Vagina (tissue), 2 donors: ENCODE results near the gene SLC28A1. TPM values are rescaled to one million over a fixed set of nuclear protein-coding genes. Genes with fewer than 3 reads are reported as not detected.
A peak's percentile ranks its signal among the peaks of the same experiment; 100 is the strongest.

Experiments
- DNase-seq, 2 donors: peaks; one replicate each; pipeline ENCODE4 v3.0.0-alpha.2; 2017; ENCODE audit errors: extremely low spot score in 2 of 2
- H3K27ac ChIP-seq: fragments of 200-600 bp; sonication (generic); one replicate; pipeline ENCODE4 v1.5.1; 2019
- H3K27me3 ChIP-seq: fragments of 200-600 bp; sonication (generic); one replicate; pipeline ENCODE4 v1.5.1; 2019
- H3K36me3 ChIP-seq, 2 donors: fragments of 200-600 bp; sonication (generic); one replicate each; pipeline ENCODE4 v1.5.1; 2017 to 2019
- H3K4me1 ChIP-seq: fragments of 200-600 bp; sonication (generic); one replicate; pipeline ENCODE4 v1.5.1; 2019
- H3K4me3 ChIP-seq, 2 donors: fragments of 200-600 bp; sonication (generic); 1 replicate in 1 of 2; 2 replicates in 1 of 2; pipeline ENCODE4 v1.5.1; 2016 to 2019
- H3K9me3 ChIP-seq: fragments of 200-600 bp; sonication (generic); one replicate; pipeline ENCODE4 v1.5.1; 2019
- POLR2A ChIP-seq, 2 donors: fragments of 450-650 bp; IDR thresholded peaks; one replicate each; pipeline ENCODE4 v1.6.1; 2017; ENCODE audit warnings: antibody characterized with exemption in 2 of 2, mild to moderate bottlenecking in 2 of 2, moderate library complexity in 2 of 2
- POLR2AphosphoS5 ChIP-seq, 2 donors: sonication (generic); formaldehyde crosslinking; IDR thresholded peaks; one replicate each; pipeline ENCODE4 v1.9.0; 2017; ENCODE audit warnings: antibody characterized with exemption in 2 of 2, mild to moderate bottlenecking in 2 of 2, low read depth in 1 of 2; ENCODE audit not compliant: insufficient read depth in 1 of 2
- intact Hi-C: fragments of 100-400 bp; cut with DNase I; formaldehyde crosslinking; loops from one replicate; pipeline ENCODE4 v1.15.1; 2023
- total RNA-seq: library from RNA; depleted of rRNA; stranded (reverse); fragments of >200 nt; gene quantifications from one replicate; pipeline ENCODE4 v1.2.3, GENCODE V29; 2016
- TF ChIP-seq, protein P1 (sequence below), 3 experiments: fragments of 450-650 bp in 2 of 3; fragments of 200-600 bp in 1 of 3; sonication (generic) in 1 of 3; IDR thresholded peaks; one replicate each; pipeline ENCODE4 v1.5.1; 2017 to 2019; ENCODE audit warnings: antibody characterized with exemption in 3 of 3, mild to moderate bottlenecking in 2 of 3, moderate library complexity in 2 of 3

SLC28A1 gene
- total RNA-seq, 1 donor from 2014 or later: not detected

DNA sequence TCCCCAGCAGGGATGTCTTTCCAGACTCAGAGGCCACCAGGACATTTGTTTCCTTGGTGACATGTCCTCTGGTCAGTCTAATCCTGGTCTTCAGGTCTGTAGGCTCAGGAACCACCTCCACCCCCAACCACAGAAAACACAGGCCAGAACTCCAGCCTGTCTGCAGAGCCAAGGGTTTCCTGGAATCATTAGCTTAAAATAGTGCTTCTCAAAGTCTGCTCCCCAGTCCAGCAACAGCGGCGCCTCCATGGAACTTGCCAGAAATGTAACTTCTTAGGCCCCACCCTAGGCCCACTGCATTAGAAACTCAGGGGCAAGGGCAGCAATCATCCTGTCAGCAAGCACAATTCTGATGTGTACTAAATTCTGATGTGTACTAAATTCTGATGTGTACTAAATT lies 20.0 kb downstream of the SLC28A1 start:
- no peak for DNase-seq
- Histone ChIP-seq H3K27ac (peak overlapping the region; percentile 60), H3K4me1 (peaks cover 37% of the 10 kb centered on the region), H3K4me3 (no peak overlapping the region), H3K27me3 (no peaks in the 10 kb centered on the region), H3K9me3 (no peaks in the 10 kb centered on the region), H3K36me3 (no peaks in the 10 kb centered on the region)
- intact Hi-C loops: no loop called here
- no peak for TF ChIP-seq POLR2A (IDR thresholded peaks at IDR 0.05)
- TF ChIP-seq, protein P1, sequence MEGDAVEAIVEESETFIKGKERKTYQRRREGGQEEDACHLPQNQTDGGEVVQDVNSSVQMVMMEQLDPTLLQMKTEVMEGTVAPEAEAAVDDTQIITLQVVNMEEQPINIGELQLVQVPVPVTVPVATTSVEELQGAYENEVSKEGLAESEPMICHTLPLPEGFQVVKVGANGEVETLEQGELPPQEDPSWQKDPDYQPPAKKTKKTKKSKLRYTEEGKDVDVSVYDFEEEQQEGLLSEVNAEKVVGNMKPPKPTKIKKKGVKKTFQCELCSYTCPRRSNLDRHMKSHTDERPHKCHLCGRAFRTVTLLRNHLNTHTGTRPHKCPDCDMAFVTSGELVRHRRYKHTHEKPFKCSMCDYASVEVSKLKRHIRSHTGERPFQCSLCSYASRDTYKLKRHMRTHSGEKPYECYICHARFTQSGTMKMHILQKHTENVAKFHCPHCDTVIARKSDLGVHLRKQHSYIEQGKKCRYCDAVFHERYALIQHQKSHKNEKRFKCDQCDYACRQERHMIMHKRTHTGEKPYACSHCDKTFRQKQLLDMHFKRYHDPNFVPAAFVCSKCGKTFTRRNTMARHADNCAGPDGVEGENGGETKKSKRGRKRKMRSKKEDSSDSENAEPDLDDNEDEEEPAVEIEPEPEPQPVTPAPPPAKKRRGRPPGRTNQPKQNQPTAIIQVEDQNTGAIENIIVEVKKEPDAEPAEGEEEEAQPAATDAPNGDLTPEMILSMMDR (IDR thresholded peaks at IDR 0.05): no peak
- no peak for TF ChIP-seq POLR2AphosphoS5 (IDR thresholded peaks at IDR 0.05; ENCODE audit: insufficient read depth in 1 of 2, low read depth in 1 of 2)

DNA sequence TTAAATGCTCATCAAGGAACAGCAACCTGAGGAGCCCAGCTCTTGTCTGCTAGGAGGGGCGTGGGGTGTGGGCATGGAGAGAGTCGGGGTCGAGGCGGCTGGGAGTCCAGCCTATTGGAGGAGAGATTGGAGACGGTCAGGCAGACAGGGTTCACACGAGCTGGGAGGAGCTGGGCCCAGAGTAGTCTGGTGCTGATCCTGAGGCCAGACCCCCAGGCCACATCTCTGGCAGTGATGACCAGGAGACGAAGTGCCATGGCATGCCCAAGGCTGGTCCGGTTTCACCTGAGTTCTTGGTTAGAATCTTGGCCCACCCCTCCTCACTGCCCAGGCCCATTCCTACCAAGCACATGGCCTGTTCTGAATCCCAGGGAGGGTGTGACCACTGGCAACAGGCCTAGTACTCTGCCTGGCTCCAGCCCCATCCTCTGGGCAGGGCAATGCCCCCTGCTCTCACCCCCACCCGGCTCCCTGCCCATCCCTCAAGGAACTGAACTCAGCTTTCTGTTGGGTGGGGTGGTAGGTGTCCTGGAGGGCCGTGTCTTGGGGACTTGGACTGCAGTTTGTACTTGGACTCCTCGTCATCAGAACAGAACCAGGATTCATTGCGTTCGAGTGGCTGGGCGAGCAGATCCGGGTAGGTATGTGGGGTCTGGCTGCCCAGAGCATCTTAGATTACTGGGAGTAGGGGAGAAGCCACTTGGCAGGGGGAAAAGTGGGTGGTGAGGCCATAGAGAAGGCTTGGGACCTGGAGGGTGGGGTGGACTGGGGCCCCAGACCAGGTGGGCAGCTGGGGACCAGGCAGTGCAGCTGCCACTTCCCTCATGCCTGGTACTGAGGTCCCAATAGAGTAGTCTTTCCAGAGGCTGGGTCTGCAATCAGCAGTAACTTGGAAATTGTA lies 20.8 kb downstream of the SLC28A1 start:
- peaks cover 45% of the 10 kb centered on the region for H3K4me1 ChIP-seq
- no peak overlapping the region for H3K4me3 ChIP-seq
- intact Hi-C loops: no loop called here
- no peaks in the 10 kb centered on the region for H3K36me3 ChIP-seq
- H3K27me3 ChIP-seq: no peaks in the 10 kb centered on the region
- H3K9me3 ChIP-seq: no peaks in the 10 kb centered on the region
- peak overlapping the region; percentile 60 for H3K27ac ChIP-seq
- TF ChIP-seq POLR2AphosphoS5 (IDR thresholded peaks at IDR 0.05; ENCODE audit: insufficient read depth in 1 of 2, low read depth in 1 of 2) (no peak), POLR2A (IDR thresholded peaks at IDR 0.05) (no peak)
- TF ChIP-seq, protein P1 (IDR thresholded peaks at IDR 0.05): no peak
- DNase-seq: no peak

DNA sequence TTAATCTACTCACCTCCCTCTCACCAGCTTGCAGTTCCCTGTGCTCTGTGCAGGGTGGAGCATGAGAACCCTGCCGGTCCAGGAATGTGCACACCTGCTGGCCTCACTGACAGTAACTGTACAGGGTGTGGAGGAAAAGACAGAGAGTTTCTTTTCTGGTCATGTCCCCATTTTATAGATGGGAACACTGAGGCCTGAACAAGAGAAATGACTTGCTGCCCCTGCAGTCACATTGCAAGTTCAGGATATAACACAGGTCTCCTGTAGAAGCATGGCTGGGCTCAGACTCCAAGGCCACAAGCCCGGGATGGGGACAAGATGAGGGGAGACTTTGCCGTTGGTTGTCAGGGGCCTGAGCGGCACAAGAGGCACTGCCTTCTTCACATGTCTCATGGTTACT lies 23.3 kb downstream of the SLC28A1 start:
- TF ChIP-seq, protein P1 (IDR thresholded peaks at IDR 0.05): no peak
- no peaks in the 10 kb centered on the region for H3K36me3 ChIP-seq
- H3K9me3 ChIP-seq: no peaks in the 10 kb centered on the region
- no peaks in the 10 kb centered on the region for H3K27me3 ChIP-seq
- no peak for DNase-seq
- H3K4me3 ChIP-seq: no peak overlapping the region
- H3K27ac ChIP-seq: peak overlapping the region; percentile 84
- intact Hi-C loops: no loop called here
- peaks cover 66% of the 10 kb centered on the region for H3K4me1 ChIP-seq

DNA sequence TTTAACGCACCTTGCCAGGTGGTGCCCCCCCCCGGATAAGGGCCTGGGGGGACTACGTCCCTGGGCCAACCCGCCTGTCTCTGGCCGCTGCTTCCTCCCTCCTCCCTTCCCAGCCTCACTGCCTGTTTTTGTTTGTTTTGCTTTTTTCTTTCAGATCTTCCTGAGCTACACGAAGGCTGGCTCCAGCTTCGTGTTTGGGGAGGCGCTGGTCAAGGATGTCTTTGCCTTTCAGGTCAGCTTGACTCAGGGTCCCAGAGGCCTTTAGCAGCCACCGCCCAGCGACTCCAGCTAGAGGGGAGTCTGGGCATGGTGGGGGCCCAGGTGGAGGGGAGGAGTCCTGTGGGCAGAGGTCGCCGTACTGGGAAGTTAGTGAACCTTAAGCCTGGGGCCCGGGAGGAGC lies 24.1 kb downstream of the SLC28A1 start:
- no peak overlapping the region for H3K4me3 ChIP-seq
- peak overlapping the region; percentile 84 for H3K27ac ChIP-seq
- TF ChIP-seq, protein P1 (IDR thresholded peaks at IDR 0.05): no peak
- TF ChIP-seq POLR2A (IDR thresholded peaks at IDR 0.05): no peak
- no peak for TF ChIP-seq POLR2AphosphoS5 (IDR thresholded peaks at IDR 0.05; ENCODE audit: insufficient read depth in 1 of 2, low read depth in 1 of 2)
- no peak for DNase-seq
- H3K27me3 ChIP-seq: no peaks in the 10 kb centered on the region
- H3K36me3 ChIP-seq: no peaks in the 10 kb centered on the region
- H3K9me3 ChIP-seq: no peaks in the 10 kb centered on the region
- intact Hi-C loops: no loop called here
- peaks cover 74% of the 10 kb centered on the region for H3K4me1 ChIP-seq

DNA sequence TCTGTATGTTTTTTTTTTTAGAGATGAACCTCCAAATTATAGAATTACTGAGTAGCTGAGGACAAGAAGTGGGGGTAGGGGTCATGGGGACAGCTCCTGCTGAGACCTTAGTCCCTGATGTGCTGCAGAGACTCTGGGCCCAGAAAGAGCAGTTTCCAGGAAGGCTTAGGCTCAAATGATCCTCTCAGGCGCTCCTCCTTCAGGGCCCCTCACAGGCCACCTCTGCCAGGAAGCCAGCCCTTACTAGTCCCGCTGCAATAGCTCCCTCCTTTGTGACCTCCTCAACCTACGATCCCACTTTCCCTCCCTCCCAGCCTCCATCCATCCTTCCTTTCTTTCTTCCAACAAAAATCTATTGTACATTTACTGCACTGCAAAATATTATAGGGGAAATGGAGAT lies 24.6 kb downstream of the SLC28A1 start:
- no peak overlapping the region for H3K4me3 ChIP-seq
- H3K4me1 ChIP-seq: peaks cover 76% of the 10 kb centered on the region
- H3K9me3 ChIP-seq: no peaks in the 10 kb centered on the region
- H3K27me3 ChIP-seq: no peaks in the 10 kb centered on the region
- intact Hi-C loops: no loop called here
- DNase-seq: no peak
- no peaks in the 10 kb centered on the region for H3K36me3 ChIP-seq
- TF ChIP-seq POLR2A (IDR thresholded peaks at IDR 0.05): no peak
- TF ChIP-seq, protein P1 (IDR thresholded peaks at IDR 0.05): no peak
- no peak for TF ChIP-seq POLR2AphosphoS5 (IDR thresholded peaks at IDR 0.05; ENCODE audit: insufficient read depth in 1 of 2, low read depth in 1 of 2)
- peak overlapping the region; percentile 84 for H3K27ac ChIP-seq
